Suprapubic skin (tissue), 4 donors: ENCODE results near the gene LTV1. TPM values are rescaled to one million over a fixed set of nuclear protein-coding genes. Genes with fewer than 3 reads are reported as not detected.
"Not testable (repeated sequence)": the region's sequence is repeated elsewhere in the genome, so short reads cannot be mapped to it uniquely, and the experiment has no call there.

Experiments used
- DNase-seq, 2 donors: peaks; one replicate each; pipeline ENCODE4 v3.0.0-alpha.2; 2019; ENCODE audit warnings: low spot score in 2 of 2
- H3K27ac ChIP-seq: fragments of 200-600 bp; sonication (generic); one replicate; pipeline ENCODE4 v1.5.1; 2019
- H3K27me3 ChIP-seq: fragments of 200-600 bp; sonication (generic); one replicate; pipeline ENCODE4 v1.5.1; 2019
- H3K36me3 ChIP-seq: fragments of 200-600 bp; sonication (generic); one replicate; pipeline ENCODE4 v1.5.1; 2019
- H3K4me1 ChIP-seq: fragments of 200-600 bp; sonication (generic); one replicate; pipeline ENCODE4 v1.5.1; 2019
- H3K4me3 ChIP-seq: fragments of 200-600 bp; sonication (generic); one replicate; pipeline ENCODE4 v1.5.1; 2019; ENCODE audit warnings: mild to moderate bottlenecking
- H3K9me3 ChIP-seq: fragments of 200-600 bp; sonication (generic); one replicate; pipeline ENCODE4 v1.5.1; 2019
- EP300 ChIP-seq: sonication (generic); formaldehyde crosslinking; IDR thresholded peaks from one replicate; pipeline ENCODE4 v1.6.1; 2017; ENCODE audit warnings: antibody characterized with exemption
- POLR2A ChIP-seq, 2 donors: fragments of 450-650 bp; IDR thresholded peaks; one replicate each; pipeline ENCODE4 v1.6.1; 2017; ENCODE audit warnings: antibody characterized with exemption in 2 of 2, mild to moderate bottlenecking in 2 of 2, moderate library complexity in 2 of 2
- POLR2AphosphoS5 ChIP-seq, 3 donors: sonication (generic); formaldehyde crosslinking; IDR thresholded peaks; one replicate each; pipeline ENCODE4 v1.6.1; 2017; ENCODE audit warnings: antibody characterized with exemption in 3 of 3
- WGBS: methylation state at CpG from one replicate; pipeline ENCODE4 v1.1.5; 2018; 5-methylcytosine and 5-hydroxymethylcytosine counted together
- total RNA-seq, 4 donors: library from RNA; depleted of rRNA; stranded (reverse); fragments of >200 nt; gene quantifications; one replicate each; pipeline ENCODE4 v1.1.0, GENCODE V29; 2016
- TF ChIP-seq, protein P1 (sequence below), 2 donors: fragments of 200-600 bp in 1 of 2; fragments of 450-650 bp in 1 of 2; sonication (generic) in 1 of 2; IDR thresholded peaks; one replicate each; pipeline ENCODE4 v1.5.1; 2016 to 2019; ENCODE audit warnings: antibody characterized with exemption in 2 of 2, mild to moderate bottlenecking in 1 of 2, moderate library complexity in 1 of 2

Gene LTV1
- total RNA-seq, 4 donors from 2014 or later: 18.1 to 23.9 (median 20.3) TPM

DNA sequence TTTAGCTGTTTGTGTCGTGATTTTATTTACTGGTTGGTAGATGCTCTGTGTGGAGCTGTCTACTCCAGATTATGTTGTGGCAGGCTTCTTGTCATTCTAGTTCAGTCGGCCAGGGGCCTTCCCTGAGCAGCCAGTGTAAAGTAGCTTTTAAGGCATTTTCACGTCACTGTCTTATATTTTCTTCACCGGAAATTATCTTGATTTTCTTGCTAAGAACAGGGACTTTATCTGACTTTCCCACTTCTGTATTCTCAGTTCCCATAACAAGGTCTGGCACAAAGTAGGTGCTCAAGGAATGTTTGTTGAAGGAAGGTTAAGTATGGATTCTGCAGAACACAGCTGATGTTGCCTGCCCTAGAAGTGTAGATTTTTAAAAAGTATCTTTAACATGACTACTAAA lies 868 bp downstream of the LTV1 start:
- Histone ChIP-seq H3K4me1 (peaks cover 11% of the 10 kb centered on the region), H3K36me3 (peaks cover 35% of the 10 kb centered on the region), H3K4me3 (peak overlapping the region; percentile 90), H3K27ac (peak overlapping the region; percentile 94), H3K27me3 (no peaks in the 10 kb centered on the region), H3K9me3 (no peaks in the 10 kb centered on the region)
- WGBS: 9% methylated on average over 4 of the region's 4 CpGs
- DNase-seq: no peak
- TF ChIP-seq, protein P1, sequence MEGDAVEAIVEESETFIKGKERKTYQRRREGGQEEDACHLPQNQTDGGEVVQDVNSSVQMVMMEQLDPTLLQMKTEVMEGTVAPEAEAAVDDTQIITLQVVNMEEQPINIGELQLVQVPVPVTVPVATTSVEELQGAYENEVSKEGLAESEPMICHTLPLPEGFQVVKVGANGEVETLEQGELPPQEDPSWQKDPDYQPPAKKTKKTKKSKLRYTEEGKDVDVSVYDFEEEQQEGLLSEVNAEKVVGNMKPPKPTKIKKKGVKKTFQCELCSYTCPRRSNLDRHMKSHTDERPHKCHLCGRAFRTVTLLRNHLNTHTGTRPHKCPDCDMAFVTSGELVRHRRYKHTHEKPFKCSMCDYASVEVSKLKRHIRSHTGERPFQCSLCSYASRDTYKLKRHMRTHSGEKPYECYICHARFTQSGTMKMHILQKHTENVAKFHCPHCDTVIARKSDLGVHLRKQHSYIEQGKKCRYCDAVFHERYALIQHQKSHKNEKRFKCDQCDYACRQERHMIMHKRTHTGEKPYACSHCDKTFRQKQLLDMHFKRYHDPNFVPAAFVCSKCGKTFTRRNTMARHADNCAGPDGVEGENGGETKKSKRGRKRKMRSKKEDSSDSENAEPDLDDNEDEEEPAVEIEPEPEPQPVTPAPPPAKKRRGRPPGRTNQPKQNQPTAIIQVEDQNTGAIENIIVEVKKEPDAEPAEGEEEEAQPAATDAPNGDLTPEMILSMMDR (IDR thresholded peaks at IDR 0.05): no peak
- no peak for TF ChIP-seq POLR2AphosphoS5 (IDR thresholded peaks at IDR 0.05)
- no peak for TF ChIP-seq POLR2A (IDR thresholded peaks at IDR 0.05)
- no peak for TF ChIP-seq EP300

DNA sequence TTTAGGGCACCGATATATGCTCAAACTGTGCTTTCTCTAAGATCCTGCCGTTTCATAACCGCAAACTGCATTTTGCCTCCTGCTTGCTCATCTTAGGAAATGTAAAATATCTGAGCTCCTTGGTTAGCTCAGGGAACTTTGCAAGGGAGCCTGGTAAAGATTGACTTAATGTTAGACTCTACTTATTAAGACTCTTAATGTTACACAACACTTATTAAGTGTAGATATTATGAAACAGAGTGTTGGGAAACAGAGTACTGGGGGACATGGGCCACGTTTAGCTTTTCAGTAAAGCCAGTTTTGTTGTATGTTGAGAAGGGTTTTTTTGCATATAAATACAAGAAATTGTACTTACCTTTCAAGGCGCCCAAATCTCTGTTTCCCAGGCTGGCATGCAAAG lies 1.9 kb downstream of the LTV1 start:
- Histone ChIP-seq H3K36me3 (peaks cover 46% of the 10 kb centered on the region), H3K9me3 (no peaks in the 10 kb centered on the region), H3K27ac (no peak overlapping the region), H3K27me3 (no peaks in the 10 kb centered on the region), H3K4me1 (peaks cover 11% of the 10 kb centered on the region), H3K4me3 (no peak overlapping the region)
- 91% methylated on average over 5 of the region's 5 CpGs for WGBS
- no peak for DNase-seq
- TF ChIP-seq POLR2A (IDR thresholded peaks at IDR 0.05) (no peak), EP300 (no peak), POLR2AphosphoS5 (IDR thresholded peaks at IDR 0.05) (no peak)
- TF ChIP-seq, protein P1 (IDR thresholded peaks at IDR 0.05): no peak

DNA sequence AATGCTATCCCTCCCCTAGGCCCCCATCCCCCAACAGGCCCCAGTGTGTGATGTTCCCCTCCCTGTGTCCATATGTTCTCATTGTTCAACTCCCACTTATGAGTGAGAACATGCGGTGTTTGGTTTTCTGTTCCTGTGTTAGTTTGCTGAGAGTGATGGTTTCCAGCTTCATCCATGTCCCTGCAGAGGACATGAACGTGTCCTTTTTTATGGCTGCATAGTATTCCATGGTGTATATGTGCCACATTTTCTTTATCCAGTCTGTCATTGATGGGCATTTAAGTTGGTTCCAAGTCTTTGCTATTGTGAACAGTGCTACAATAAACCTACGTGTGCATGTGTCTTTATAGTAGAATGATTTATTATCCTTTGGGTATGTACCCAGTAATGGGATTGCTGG lies 8.6 kb downstream of the LTV1 start:
- peaks cover 94% of the 10 kb centered on the region for H3K36me3 ChIP-seq
- H3K27ac ChIP-seq, H3K27me3 ChIP-seq, DNase-seq, H3K4me1 ChIP-seq, H3K4me3 ChIP-seq, H3K9me3 ChIP-seq: not testable (repeated sequence)
- 95% methylated on average over 3 of the region's 3 CpGs for WGBS

DNA sequence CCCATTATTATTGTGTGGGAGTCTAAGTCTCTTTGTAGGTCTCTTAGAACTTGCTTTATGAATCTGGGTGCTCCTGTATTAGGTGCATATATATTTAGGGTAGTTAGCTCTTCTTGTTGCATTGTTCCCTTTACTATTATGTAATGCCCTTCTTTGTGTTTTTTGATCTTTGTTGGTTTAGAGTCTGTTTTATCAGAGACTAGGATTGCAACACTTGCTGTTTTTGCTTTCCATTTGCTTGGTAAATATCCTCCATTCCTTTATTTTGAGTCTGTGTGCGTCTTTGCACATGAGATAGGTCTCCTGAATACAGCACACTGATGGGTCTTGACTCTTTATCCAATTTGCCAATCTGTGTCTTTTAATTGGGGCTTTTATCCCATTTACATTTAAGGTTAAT lies 11.9 kb downstream of the LTV1 start:
- 100% methylated on average over 1 of the region's 1 CpG for WGBS
- not testable (repeated sequence) for H3K27me3 ChIP-seq, H3K4me1 ChIP-seq, H3K27ac ChIP-seq, DNase-seq, H3K4me3 ChIP-seq, H3K9me3 ChIP-seq
- H3K36me3 ChIP-seq: peaks cover 95% of the 10 kb centered on the region

DNA sequence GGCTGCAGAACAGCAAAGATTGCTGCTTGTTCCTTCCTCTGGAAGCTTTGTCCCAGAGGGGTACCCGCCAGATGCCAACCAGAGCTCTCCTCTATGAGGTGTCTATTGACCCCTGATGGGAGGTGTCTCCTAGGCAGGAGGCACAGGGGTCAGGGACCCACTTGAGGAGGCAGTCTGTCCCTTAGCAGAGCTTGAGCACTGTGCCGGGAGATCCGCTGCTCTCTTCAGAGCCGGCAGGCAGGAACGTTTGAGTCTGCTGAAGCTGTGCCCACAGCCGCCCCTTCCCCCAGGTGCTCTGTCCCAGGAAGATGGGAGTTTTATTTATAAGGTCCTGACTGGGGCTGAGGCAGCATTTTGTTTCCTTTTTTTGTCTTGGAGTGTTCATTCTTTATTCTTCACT lies 13.6 kb downstream of the LTV1 start:
- H3K4me1 ChIP-seq, DNase-seq, H3K27me3 ChIP-seq, H3K4me3 ChIP-seq, H3K27ac ChIP-seq, H3K9me3 ChIP-seq: not testable (repeated sequence)
- WGBS: 96% methylated on average over 3 of the region's 6 CpGs
- peaks cover 94% of the 10 kb centered on the region for H3K36me3 ChIP-seq

DNA sequence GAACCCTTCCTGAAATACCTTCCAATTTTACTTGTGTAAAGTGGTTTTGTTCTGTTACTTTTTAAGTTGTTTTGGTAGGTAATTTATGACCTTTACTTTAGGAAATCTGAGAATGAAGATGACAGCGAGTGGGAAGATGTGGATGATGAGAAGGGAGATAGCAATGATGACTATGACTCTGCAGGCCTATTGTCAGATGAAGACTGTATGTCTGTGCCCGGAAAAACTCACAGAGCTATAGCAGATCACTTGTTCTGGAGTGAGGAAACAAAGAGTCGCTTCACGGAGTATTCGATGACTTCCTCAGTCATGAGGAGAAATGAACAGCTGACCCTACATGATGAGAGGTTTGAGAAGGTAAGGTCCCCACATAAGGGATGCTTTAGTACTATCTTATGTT lies 14.5 kb downstream of the LTV1 start:
- H3K4me3 ChIP-seq: no peak overlapping the region
- H3K36me3 ChIP-seq: peaks cover 94% of the 10 kb centered on the region
- peaks cover 2% of the 10 kb centered on the region for H3K9me3 ChIP-seq
- no peak overlapping the region for H3K27ac ChIP-seq
- TF ChIP-seq POLR2A (IDR thresholded peaks at IDR 0.05) (no peak), POLR2AphosphoS5 (IDR thresholded peaks at IDR 0.05) (no peak), EP300 (no peak)
- TF ChIP-seq, protein P1 (IDR thresholded peaks at IDR 0.05): no peak
- no peak for DNase-seq
- no peaks in the 10 kb centered on the region for H3K4me1 ChIP-seq
- 87% methylated on average over 5 of the region's 5 CpGs for WGBS
- no peaks in the 10 kb centered on the region for H3K27me3 ChIP-seq

DNA sequence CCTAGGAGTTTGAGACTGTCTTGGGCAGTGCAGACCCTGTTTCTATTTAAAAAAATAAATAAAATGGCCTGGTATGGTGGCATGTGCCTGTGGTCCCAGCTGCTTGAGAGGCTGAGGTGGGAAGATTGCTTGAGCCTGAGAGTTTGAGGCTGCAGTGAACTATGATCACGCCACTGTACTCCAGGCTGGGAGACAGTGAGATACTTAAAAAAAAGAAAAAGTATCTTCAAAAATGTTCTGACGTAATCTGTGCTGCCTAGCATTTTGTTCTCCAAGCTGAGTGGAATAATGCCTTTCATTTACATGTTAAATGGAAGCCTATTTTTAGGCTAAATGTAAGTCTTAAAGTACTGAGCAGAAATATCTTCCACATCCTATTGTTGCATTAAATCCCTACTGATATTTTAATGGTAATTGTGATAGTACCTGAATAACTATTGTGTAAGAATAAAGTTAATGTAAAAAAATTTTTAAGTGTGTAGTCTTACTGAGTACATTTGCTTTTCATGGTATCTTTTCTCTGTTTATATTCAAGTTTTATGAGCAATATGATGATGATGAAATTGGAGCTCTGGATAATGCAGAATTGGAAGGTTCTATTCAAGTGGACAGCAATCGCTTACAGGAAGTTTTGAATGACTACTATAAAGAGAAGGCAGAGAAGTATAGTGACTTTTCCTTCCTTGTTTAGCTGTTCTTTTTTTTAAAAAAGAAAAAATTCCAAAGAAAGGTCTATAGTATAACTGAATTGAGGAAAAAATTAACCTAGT lies 16.9 kb downstream of the LTV1 start:
- Histone ChIP-seq H3K9me3 (no peaks in the 10 kb centered on the region), H3K27me3 (no peaks in the 10 kb centered on the region), H3K27ac (no peak overlapping the region), H3K36me3 (peaks cover 86% of the 10 kb centered on the region), H3K4me1 (no peaks in the 10 kb centered on the region), H3K4me3 (no peak overlapping the region)
- TF ChIP-seq EP300: no peak
- no peak for TF ChIP-seq POLR2A (IDR thresholded peaks at IDR 0.05)
- TF ChIP-seq, protein P1 (IDR thresholded peaks at IDR 0.05): no peak
- TF ChIP-seq POLR2AphosphoS5 (IDR thresholded peaks at IDR 0.05): no peak
- no peak for DNase-seq
- 97% methylated on average over 3 of the region's 3 CpGs for WGBS
